ENCODE data around the gene ARHGEF28. TPM values are rescaled to one million over a fixed set of nuclear protein-coding genes. Genes with fewer than 3 reads are reported as not detected.

The ARHGEF28 gene
- not detected for total RNA-seq

GRCh38 chr5:73625944-73626811 is at the start of gene ARHGEF28:
Gene ARHGEF28 (plus strand): TSS chr5:73626196. CDS start chr5:73684852, 58,656 bp downstream.
- POLR2A ChIA-PET, result no interaction called here
- CTCF ChIA-PET, result no interaction called here

DNA sequence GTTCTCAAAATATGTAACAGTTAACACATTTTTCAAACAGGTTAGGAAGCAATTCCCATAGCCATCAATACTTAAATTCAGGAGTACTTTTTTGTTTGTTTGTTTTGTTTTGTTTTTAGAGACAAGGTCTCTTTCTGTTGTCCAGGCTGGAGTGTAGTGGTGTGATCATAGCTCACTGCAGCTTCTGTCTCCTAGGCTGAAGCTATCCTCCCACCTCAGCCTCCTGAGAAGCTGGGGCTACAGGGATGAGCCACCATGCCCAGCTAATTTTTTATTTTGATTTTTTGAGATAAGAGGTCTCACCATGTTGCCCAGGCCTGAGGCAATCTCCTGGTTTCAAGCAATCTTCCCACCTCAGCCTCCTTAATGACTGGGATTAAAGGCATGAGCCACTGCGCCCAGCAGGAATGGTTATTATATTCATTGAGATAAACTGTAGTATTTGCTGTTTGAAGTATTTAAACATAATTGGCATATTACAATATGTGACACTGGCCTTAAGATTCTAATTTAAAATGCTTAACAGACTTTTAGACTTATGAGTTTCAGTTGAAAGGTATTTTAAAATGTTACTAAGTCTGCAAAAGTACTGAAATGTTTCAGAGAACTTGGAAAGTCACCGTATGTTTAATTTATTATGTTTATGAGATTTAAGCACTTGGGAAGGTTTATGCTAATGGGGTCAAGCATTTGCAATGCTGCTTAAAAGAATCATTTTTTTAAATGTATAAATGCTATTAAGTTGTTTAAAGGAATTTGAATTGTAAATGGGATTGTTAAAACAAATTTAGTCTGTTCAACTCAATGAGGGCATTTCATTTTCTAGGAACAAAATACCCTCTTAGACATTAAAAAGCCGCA is 43.5 kb upstream of the ARHGEF28 start:
- POLR2A ChIA-PET, result no interaction called here
- CTCF ChIA-PET, result interaction anchor here (1.8 kb wide), 1 partner anchor 9 kb away, joined by 7 read pairs; no protein-coding TSS in a partner anchor

DNA sequence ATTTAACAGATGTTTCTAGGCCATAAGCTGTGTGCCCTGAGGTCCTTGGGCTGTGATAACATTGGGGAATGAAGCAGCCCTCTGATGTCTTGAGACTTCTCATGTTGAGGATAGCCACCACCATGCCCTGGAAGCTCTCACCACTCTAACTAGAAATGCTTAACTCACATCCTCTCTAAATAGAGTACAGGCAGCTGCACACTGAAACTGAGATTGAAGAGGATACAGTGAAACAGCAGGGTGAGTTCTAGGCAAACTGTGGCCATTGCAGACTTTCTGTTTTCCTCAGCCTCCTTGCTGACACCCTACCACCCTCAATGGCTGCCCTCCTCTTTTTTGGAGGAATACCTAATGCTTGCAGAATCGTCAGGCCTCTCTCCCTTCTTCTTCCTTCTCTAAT is 38.1 kb upstream of the ARHGEF28 start:
- ChIA-PET CTCF (interaction anchor here (2.0 kb wide), 1 partner anchor 205 kb away, joined by 5 read pairs; no protein-coding TSS in a partner anchor), POLR2A (no interaction called here)

DNA sequence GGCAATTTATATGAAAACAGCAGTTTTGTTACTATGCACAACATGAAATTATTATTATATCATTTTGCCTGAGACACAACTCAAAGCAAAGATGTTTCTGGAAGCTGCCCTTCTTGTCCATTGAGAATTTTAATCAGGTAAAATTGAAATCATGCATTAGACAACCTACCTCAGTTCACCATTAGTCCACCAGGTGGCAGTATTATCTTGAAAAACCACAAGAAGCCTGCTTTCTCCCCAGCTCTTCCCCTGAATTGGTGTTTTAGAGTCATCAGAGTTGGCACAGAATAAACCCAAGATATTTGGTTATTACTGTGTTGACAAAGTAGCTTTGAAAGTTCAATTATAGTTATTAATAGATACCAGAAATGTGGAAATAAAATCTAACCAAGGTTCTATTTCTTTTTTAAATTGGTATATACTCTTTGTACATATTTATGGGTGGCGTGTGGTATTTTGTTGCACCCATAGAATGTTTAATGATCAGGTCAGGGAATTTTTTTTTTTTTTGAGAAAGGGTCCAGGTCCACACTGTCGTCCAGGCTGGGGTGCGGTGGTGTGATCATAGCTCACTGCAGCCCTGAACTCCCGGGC is 34.8 kb upstream of the ARHGEF28 start:
- POLR2A ChIA-PET, result no interaction called here
- CTCF ChIA-PET, result interaction anchor here (0.6 to 3.8 kb wide), 7 partner anchors 10 to 204 kb away, joined by 3 to 28 read pairs (median 7); no protein-coding TSS in a partner anchor

- POLR2A ChIA-PET, result no interaction called here
Measured at GRCh38 chr5:73591698-73592501, 34.1 kb upstream of the ARHGEF28 start.

GRCh38 chr5:73592551-73592950 is 33.4 kb upstream of the ARHGEF28 start:
- POLR2A ChIA-PET, result no interaction called here
- CTCF ChIA-PET, result interaction anchor here (3.8 kb wide), 1 partner anchor 200 kb away, joined by 28 read pairs; no protein-coding TSS in a partner anchor

More at GRCh38 chr5:73591698-73592501, 34.1 kb upstream of the ARHGEF28 start:
- CTCF ChIA-PET, result interaction anchor here (0.6 to 3.8 kb wide), 5 partner anchors 10 to 200 kb away, joined by 3 to 28 read pairs (median 7); no protein-coding TSS in a partner anchor

GRCh38 chr5:73596705-73597328 is 29.2 kb upstream of the ARHGEF28 start:
- ChIA-PET POLR2A (no interaction called here), CTCF (interaction anchor here (1.1 kb wide), 1 partner anchor 200 kb away, joined by 3 read pairs; no protein-coding TSS in a partner anchor)

DNA sequence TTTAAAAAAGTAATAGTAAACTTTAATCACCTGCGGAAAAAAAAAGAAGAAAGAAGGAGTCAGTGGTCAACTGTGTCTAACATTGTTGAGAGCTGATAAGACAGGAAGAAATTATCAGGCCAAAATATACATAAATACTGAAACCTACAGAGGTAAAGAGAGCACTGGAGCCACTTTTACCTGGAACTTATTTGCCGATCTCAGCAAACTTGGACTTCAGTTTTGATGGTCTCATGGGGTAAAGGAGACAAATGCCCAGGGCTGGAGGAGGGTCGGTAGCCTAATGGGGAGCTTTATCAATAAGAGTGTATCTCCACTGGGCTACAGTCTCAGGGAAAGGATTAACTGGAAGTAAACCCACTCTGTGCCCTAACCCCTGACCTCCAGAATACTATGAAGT is 26.6 kb upstream of the ARHGEF28 start:
- ChIA-PET POLR2A (no interaction called here), CTCF (interaction anchor here (0.6 to 0.7 kb wide), 2 partner anchors 25 to 96 kb away, joined by 3 to 4 read pairs; no protein-coding TSS in a partner anchor)

- ChIA-PET POLR2A (no interaction called here), CTCF (interaction anchor here (0.6 kb wide), 1 partner anchor 20 kb away, joined by 3 read pairs; no protein-coding TSS in a partner anchor)
Measured at GRCh38 chr5:73603998-73604397, 22.0 kb upstream of the ARHGEF28 start.

- POLR2A ChIA-PET, result no interaction called here
- CTCF ChIA-PET, result no interaction called here
Measured at GRCh38 chr5:73605223-73606087, 20.5 kb upstream of the ARHGEF28 start.

GRCh38 chr5:73606206-73606753 is 19.7 kb upstream of the ARHGEF28 start:
- POLR2A ChIA-PET, result no interaction called here
- CTCF ChIA-PET, result no interaction called here

GRCh38 chr5:73607228-73607627 is 18.8 kb upstream of the ARHGEF28 start:
- CTCF ChIA-PET, result no interaction called here
- POLR2A ChIA-PET, result no interaction called here

DNA sequence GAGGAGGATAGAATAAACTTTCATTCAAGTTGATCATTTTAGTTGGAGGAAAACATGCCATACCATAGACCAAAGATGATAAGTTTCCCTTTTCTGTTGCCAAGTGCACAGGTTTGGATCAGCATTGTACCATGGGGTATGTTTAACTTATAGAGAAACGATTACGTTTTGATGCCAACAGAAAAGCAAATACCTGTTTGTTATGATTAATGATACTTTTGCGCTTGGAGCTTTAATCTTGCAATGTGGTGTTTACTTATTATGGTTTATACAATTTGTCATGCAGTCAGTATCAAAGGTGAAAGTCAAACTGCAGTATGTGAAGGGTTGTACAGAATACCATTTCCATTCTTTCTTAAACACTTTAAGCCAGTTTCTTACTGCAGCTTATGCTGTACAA is 13.2 kb upstream of the ARHGEF28 start:
- POLR2A ChIA-PET, result no interaction called here
- CTCF ChIA-PET, result no interaction called here

DNA sequence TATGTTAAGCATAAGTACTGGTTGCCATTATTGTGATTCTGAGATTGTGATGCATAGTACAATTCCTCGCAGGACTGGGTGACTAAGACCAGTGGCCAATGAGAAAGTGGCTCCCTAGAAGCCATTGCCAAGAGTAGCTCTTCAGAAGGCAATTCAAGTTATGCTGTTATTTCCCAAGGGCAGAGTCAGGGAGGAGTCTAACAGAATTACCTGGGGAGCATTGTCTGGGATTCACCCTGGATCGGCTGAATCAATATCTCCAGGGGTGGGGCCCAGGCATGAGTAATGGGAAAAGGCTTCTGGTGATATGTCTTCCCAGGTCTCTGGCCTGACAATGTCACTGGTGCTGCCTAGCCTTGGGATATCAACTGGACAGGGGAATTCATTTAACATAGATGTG is 10.9 kb upstream of the ARHGEF28 start:
- CTCF ChIA-PET, result no interaction called here
- POLR2A ChIA-PET, result no interaction called here

- ChIA-PET POLR2A (no interaction called here), CTCF (no interaction called here)
Measured at GRCh38 chr5:73615947-73616346, 10.0 kb upstream of the ARHGEF28 start.

GRCh38 chr5:73617510-73618279 is 8.3 kb upstream of the ARHGEF28 start:
- ChIA-PET POLR2A (no interaction called here), CTCF (no interaction called here)
